Transverse colon (tissue), 4 donors: ENCODE results near the gene PKLR.
"Not testable (repeated sequence)": the region's sequence is repeated elsewhere in the genome, so short reads cannot be mapped to it uniquely, and the experiment has no call there.

ENCODE experiments used
- POLR2A ChIP-seq: fragments of 450-650 bp; IDR thresholded peaks from one replicate; pipeline ENCODE4 v1.6.1; 2016; ENCODE audit warnings: antibody characterized with exemption, mild to moderate bottlenecking, moderate library complexity
- POLR2AphosphoS5 ChIP-seq, 3 donors: sonication (generic); formaldehyde crosslinking; IDR thresholded peaks; one replicate each; pipeline ENCODE4 v1.6.1; 2016; ENCODE audit warnings: antibody characterized with exemption in 3 of 3
- TF ChIP-seq, protein P1 (sequence below), 5 experiments: fragments of 200-600 bp in 3 of 5; fragments of 450-650 bp in 2 of 5; sonication (generic) in 3 of 5; IDR thresholded peaks; 1 replicate in 2 of 5; 2 replicates in 3 of 5; pipeline ENCODE4 v1.5.1; 2016 to 2017; ENCODE audit warnings: antibody characterized with exemption in 5 of 5, inconsistent platforms in 3 of 5, mild to moderate bottlenecking in 2 of 5, moderate library complexity in 1 of 5

DNA sequence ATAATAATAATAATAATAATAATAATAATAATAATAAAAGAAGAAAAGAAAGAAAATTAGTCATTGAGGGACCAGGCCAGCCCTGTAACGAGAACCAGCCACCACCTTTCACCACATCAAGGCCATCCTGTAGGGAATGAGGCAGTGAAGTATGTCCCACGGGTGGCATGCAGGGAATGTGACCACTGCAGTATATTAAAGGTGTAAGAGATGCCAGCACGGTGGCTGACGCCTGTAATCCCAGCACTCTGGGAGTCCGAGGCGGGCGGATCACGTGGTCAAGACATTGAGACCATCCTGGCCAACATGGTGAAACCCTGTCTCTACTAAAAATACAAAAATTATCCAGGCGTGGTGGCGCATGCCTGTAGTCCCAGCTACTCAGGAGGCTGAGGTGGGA lies 10.2 kb downstream of the PKLR start:
- TF ChIP-seq POLR2AphosphoS5 (IDR thresholded peaks at IDR 0.05); POLR2A: not testable (repeated sequence)
- TF ChIP-seq, protein P1, sequence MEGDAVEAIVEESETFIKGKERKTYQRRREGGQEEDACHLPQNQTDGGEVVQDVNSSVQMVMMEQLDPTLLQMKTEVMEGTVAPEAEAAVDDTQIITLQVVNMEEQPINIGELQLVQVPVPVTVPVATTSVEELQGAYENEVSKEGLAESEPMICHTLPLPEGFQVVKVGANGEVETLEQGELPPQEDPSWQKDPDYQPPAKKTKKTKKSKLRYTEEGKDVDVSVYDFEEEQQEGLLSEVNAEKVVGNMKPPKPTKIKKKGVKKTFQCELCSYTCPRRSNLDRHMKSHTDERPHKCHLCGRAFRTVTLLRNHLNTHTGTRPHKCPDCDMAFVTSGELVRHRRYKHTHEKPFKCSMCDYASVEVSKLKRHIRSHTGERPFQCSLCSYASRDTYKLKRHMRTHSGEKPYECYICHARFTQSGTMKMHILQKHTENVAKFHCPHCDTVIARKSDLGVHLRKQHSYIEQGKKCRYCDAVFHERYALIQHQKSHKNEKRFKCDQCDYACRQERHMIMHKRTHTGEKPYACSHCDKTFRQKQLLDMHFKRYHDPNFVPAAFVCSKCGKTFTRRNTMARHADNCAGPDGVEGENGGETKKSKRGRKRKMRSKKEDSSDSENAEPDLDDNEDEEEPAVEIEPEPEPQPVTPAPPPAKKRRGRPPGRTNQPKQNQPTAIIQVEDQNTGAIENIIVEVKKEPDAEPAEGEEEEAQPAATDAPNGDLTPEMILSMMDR (IDR thresholded peaks at IDR 0.05), result not testable (repeated sequence)
